Superior temporal gyrus (tissue), 1 donor: ENCODE measurements around the gene DDX25.

Experiments
- DNase-seq: peaks from one replicate; pipeline ENCODE4 v3.0.0-alpha.2; 2016; ENCODE audit errors: extremely low spot score

Gene DDX25

DNA sequence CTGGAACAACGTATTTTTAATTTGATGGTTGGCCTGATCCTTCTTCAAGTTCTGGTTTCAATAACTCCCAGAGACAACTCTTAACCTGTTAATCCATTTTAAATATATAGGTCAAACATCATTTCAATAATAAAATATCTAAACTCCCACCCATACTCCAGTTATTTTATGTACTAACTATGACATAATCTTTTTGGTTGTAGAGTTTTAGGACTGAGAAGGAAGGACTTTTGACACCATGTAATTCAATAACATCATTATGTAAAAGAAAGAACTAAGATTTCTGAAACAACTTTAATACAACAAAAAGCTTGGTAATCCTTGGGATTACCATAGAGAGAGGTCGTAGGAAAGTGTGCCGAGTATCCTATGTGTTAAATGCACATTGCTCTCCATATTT lies 73.0 kb downstream of the DDX25 start:
- DNase-seq = no peak

DNA sequence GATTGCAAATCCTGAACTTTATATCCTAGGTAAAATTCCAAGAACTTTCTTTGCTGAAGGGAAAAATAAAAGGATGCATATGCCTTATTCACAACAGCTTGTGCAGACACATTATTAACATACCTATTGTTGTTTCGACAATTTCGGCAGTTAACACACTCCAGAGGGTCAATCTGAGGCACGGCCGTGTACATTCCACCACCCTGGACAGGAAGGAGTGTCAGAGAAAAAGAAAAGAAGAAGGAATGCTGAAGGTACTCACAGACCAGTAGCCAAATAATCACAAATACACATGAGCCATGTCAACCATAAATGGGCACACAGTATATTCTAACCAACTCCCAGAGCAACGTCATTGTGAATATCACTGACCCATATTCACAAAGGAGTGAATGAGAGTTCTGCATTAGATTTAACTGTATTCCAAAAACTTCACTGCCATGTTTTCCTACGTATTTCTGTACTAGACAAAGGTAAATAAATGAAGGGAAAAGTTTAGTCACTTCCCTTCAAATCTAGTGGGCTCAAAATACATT lies 73.9 kb downstream of the DDX25 start:
- DNase-seq = no peak
